ENCODE data around the gene PLCB2. TPM values are rescaled to one million over a fixed set of nuclear protein-coding genes. Genes with fewer than 3 reads are reported as not detected.

PLCB2 gene
- total RNA-seq, 1 experiment from 2014 or later = 4.3 TPM

DNA sequence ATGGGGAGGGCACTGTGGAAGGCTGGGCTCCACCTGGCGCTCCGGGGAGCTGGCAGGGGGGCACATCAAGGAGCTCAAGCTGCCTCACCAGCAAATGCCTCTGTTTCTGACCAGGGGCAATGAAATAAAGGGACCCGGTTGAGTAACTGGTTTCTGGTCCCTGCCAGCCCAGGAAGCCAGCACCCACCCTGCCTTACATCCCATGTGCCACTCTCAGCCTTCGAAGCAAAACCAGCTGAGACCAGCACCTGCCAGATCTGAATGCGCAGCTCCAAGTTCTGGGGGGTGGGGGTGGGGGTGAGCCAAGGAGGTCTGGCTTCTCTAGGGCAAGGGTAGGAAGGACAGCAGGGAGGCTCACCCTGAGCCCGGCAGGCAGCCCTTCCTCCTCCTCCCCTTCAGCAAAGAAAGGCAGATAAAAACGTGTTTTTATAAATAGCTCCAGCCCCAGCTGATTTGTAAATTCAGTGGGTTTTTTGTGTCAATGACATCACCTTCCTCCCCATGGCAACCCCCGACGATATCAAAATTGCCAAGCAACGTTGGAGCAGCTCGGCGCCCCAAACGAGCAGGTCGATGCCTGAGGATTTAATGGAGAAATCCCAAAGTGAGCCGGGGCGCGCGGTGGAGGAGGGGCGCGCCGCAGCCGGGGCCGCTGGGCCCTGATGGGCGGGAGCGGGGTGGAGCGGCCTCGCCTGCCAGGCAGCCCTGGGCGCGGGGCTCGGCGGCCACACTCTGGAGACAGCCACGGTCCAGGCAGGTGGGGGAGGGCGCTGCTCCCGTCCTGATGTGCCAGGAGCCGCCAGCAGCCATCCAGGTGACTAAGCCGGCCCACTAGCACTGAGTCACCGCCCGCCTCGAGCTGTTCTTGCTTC, 69.0 kb downstream of the PLCB2 start, which contains the start of gene PAK6:
Gene PAK6, plus strand, starts transcription at position 532 of the 872 bp plus-strand sequence. CDS start 25,723 bp downstream, outside the sequence.
- no peaks in the 10 kb centered on the region for H3K9me3 ChIP-seq (ENCODE audit: low read length)
- H3K27ac ChIP-seq (ENCODE audit: low read length) = no peak within 1 kb of the TSS
- H3K4me2 ChIP-seq (ENCODE audit: low read depth, low read length, poor library complexity, severe bottlenecking) = peak within 1 kb of the TSS; percentile 96
- H3K36me3 ChIP-seq (ENCODE audit: insufficient read depth, low read length) = no peaks in the 10 kb centered on the region
- no peaks in the 10 kb centered on the region for H3K27me3 ChIP-seq (ENCODE audit: low read length)
- H3K4me3 ChIP-seq (ENCODE audit: low read length) = peak within 1 kb of the TSS; percentile 72
- H4K20me1 ChIP-seq (ENCODE audit: insufficient read depth, low read depth, low read length) = no peaks in the 10 kb centered on the region
- no peaks in the 10 kb centered on the region for H3K9me2 ChIP-seq (replicated peaks; ENCODE audit: insufficient read depth, low read length)
- H3K79me2 ChIP-seq (ENCODE audit: low read length) = no peaks in the 10 kb centered on the region
- H2AFZ ChIP-seq (ENCODE audit: low read length) = peak within 1 kb of the TSS; percentile 86; the same call in 1 of the 2 replicates
- peak within 1 kb of the TSS; percentile 60 for H3K9ac ChIP-seq (ENCODE audit: low read length)
- peaks cover 44% of the 10 kb centered on the region for H3K4me1 ChIP-seq (ENCODE audit: low read length)
- DNase-seq = peak; percentile 89

Other genes starting within 250 kb of the PLCB2 start
- 3.0 and 5.4 TPM in 2 replicates for gene BMF, start 199.1 kb downstream of the PLCB2 start, total RNA-seq (2014; rRNA removed; shearing (Covaris generic); ENCODE audit: low replicate concordance)
- 58.2 and 60.1 TPM in 2 replicates for gene BUB1B, start 146.9 kb downstream of the PLCB2 start, total RNA-seq (2014; rRNA removed; shearing (Covaris generic); ENCODE audit: low replicate concordance)
- gene PAK6, start 68.9 kb downstream of the PLCB2 start, total RNA-seq (2014; rRNA removed; shearing (Covaris generic); ENCODE audit: low replicate concordance) = 0.45 and 0.69 TPM in 2 replicates
- not detected in 2 replicates for gene ANKRD63, start 24.9 kb downstream of the PLCB2 start, total RNA-seq (2014; rRNA removed; shearing (Covaris generic); ENCODE audit: low replicate concordance)
- 5.8 and 9.2 TPM in 2 replicates for gene INAFM2, start 15.8 kb upstream of the PLCB2 start, total RNA-seq (2014; rRNA removed; shearing (Covaris generic); ENCODE audit: low replicate concordance)
- gene CCDC9B, start 33.0 kb upstream of the PLCB2 start, total RNA-seq (2014; rRNA removed; shearing (Covaris generic); ENCODE audit: low replicate concordance) = 1.2 and 3.1 TPM in 2 replicates
- gene PHGR1, start 43.1 kb upstream of the PLCB2 start, total RNA-seq (2014; rRNA removed; shearing (Covaris generic); ENCODE audit: low replicate concordance) = not detected in 2 replicates
- gene DISP2, start 50.3 kb upstream of the PLCB2 start, total RNA-seq (2014; rRNA removed; shearing (Covaris generic); ENCODE audit: low replicate concordance) = 0.07 and 2.6 TPM in 2 replicates
- gene KNSTRN, start 74.8 kb upstream of the PLCB2 start, total RNA-seq (2014; rRNA removed; shearing (Covaris generic); ENCODE audit: low replicate concordance) = 34.5 and 43.1 TPM in 2 replicates
- 38.1 and 56.4 TPM in 2 replicates for gene IVD, start 97.9 kb upstream of the PLCB2 start, total RNA-seq (2014; rRNA removed; shearing (Covaris generic); ENCODE audit: low replicate concordance)
- 10.3 and 15.4 TPM in 2 replicates for gene BAHD1, start 133.0 kb upstream of the PLCB2 start, total RNA-seq (2014; rRNA removed; shearing (Covaris generic); ENCODE audit: low replicate concordance)
- gene CHST14, start 163.0 kb upstream of the PLCB2 start, total RNA-seq (2014; rRNA removed; shearing (Covaris generic); ENCODE audit: low replicate concordance) = 8.4 and 11.6 TPM in 2 replicates

Data from Karpas-422 (cell line).